NCI-H774 (cell line): ENCODE results near the gene FAM111B.
"Not testable (repeated sequence)": the region's sequence is repeated elsewhere in the genome, so short reads cannot be mapped to it uniquely, and the experiment has no call there.

Experiments
- DNase-seq: peaks from one replicate; lab custom pipeline; 2025; lab: John Stamatoyannopoulos, UW

The FAM111B gene

DNA sequence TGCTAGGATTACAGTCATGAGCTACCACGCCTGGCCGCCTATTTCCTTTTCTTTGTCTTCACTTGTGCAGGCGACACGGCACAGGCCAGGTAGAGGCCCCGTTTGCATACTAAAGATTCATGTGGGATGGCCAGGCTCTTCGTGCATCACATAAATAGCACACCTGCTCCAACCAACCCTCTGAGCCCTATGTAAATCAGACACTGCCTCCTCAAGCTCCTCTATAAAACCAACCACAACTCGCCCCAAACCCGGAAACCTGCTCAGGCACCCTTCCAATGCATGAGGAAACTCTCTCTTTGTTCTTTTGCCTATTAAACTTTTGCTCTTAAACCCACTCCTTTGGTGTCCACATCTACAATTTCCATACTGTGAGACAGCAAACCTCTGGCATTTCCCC lies 9.1 kb upstream of the FAM111B start:
- not testable (repeated sequence) for DNase-seq

GRCh38 chr11:59102259-59102765 lies 4.7 kb upstream of the FAM111B start:
- DNase-seq, result no peak

DNA sequence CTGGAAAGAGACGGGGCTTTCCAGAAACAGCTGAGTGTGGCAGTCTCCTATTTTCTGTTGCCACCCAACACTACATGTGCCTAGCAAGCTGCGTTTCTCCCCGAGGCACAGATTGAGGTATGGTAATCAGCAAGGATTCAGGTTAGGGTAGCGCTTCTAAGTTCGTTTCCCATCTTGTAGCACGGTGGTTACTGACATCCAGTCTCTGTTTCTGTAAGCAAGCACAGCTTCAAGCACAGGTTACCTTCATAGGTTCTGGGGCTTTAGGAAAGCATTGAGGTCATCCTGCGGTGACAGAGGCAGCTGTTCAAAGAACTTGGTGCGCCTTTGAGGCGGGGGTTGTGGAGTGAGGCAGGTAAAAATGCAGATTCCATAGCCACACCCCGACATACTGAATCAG lies 684 bp downstream of the FAM111B start:
- not testable (repeated sequence) for DNase-seq

- DNase-seq, result no peak
Observed at GRCh38 chr11:59112494-59112893, 5.5 kb downstream of the FAM111B start.

DNA sequence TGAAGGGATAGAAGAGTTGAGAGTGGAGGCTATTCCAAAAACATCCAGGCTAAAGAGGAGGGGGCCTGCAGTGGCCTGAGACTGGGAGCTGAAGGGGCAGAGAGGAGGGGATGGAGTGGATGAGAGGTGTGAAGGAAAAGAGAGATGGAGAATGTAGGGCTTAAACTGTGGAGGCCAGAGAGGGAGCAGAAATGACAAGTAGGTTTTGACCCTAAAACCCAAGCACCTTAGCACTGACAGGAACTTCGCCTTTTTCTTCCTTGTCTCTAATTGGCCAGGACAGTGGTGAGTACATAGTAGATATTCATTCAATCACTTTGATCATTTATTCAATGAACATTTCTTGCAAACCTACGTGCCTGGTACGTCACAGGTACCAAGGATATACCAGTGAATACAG lies 7.3 kb downstream of the FAM111B start:
- DNase-seq, result no peak

- DNase-seq, result no peak
Observed at GRCh38 chr11:59115553-59115952, 8.5 kb downstream of the FAM111B start.

- DNase-seq, result no peak
Observed at GRCh38 chr11:59117774-59118173, 10.7 kb downstream of the FAM111B start.

- DNase-seq, result no peak
Observed at GRCh38 chr11:59119826-59120225, 12.8 kb downstream of the FAM111B start.

GRCh38 chr11:59135648-59136461 lies 28.8 kb downstream of the FAM111B start:
- DNase-seq, result no peak

DNA sequence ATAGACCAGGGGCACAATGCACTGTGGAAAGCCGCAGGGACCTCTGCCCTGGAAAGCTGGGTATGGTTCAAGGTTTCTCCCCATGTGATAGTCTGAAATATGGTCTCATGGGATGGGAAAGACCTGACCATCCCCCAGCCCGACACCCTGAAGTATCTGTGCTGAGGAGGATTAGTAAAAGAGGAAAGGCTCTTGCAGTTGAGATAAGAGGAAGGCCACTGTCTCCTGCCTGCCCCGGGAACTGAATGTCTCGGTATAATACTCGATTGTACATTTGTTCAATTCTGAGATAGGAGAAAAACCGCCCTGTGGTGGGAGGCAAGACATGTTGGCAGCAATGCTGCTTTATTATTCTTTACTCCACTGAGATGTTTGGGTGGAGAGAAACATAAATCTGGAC lies 29.5 kb downstream of the FAM111B start:
- DNase-seq, result not testable (repeated sequence)

- no peak for DNase-seq
Observed at GRCh38 chr11:59137190-59137589, 30.2 kb downstream of the FAM111B start.

DNA sequence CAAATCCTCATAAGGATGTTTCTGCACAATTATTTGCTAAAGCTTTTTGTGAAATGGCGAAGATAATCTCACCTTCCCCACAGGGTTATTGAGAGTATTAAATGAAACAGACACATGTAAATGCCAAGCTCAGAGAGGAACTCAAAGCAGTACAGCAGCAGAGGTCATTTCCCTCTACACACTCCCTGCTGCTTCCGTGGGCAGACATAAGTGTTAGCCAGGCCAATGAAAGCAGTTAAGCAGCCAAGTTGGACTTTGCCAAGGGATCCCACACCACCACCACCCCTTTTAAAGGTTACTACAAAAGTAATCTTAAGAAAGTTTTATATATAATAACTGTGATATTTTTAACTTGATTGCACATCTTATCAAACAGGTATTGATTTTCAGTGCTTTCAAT lies 31.6 kb downstream of the FAM111B start:
- no peak for DNase-seq

DNA sequence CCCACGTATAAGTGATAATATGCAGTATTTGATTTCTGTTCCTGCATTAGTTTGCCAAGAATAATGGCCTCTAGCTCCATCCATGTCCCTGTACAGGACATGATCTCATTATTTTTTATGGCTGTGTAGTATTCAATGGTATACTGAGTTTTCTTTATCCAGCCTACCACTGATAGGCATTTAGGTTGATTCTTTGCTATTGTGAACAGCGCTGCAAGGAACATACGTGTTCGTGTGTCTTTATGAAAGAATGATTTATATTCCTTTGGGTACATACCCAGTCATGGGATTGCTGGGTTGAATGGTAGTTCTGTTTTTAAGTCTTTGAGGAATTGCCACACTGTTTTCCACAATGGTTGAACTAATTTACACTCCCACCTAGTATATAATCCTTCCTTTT lies 34.2 kb downstream of the FAM111B start:
- no peak for DNase-seq

- no peak for DNase-seq
Observed at GRCh38 chr11:59141673-59142460, 34.8 kb downstream of the FAM111B start.

GRCh38 chr11:59142530-59143507 lies 35.8 kb downstream of the FAM111B start, which contains the start of gene FAM111A:
Gene FAM111A, plus strand, starts transcription at chr11:59142856. Its CDS starts 6,017 bp downstream, at chr11:59148873.
- DNase-seq, result peak; percentile 88

DNA sequence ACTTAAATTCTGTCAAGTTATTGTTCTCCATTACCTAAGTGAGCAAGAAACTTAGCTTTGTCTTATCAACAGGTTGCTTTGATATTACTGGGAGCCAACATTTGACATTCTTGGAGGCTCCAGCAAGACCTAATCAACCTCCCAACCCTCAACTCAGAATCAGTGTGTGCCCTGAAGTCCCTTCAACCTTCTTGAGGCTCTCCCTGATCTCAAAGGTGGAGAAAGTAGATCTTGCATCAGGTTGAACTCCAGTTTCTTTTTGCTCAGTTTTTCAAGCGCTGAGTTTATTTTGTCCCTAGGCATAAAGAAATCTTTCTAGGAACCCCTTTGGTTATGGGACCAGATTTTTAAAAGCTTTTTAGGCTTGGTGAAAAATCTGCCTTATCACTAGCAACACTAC lies 37.1 kb downstream of the FAM111B start:
- DNase-seq, result no peak

- DNase-seq, result peak; percentile 91
Observed at GRCh38 chr11:59144579-59145345, 37.7 kb downstream of the FAM111B start.

DNA sequence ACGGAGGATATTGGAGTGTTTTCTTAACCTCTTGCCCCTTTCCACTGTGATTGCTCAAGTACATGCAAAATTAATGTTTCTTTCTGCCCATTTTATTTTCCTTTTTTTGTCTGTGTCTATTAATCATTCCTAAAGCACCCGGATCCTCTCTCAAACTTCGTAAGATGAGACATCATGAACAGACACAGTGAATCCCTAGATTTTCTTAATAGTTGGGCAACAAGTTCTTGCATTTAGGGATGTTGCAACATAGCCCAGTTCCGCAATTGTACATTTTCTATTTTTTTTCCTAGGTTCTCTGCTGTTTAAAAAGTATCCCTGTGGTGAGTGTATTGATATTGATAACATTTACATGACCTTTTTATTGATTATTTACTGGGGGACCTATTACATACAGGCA lies 38.5 kb downstream of the FAM111B start:
- no peak for DNase-seq

DNA sequence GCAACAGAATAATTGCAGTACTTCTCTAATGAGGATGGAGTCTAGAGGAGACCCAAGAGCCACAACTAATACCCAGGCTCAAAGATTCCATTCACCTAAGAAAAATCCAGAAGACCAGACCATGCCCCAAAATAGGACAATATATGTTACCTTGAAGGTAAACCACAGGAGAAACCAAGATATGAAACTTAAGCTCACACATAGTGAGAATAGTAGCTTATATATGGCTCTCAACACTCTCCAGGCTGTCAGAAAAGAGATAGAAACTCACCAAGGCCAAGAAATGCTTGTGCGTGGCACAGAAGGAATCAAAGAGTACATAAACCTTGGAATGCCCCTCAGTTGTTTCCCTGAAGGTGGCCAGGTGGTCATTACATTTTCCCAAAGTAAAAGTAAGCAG lies 44.7 kb downstream of the FAM111B start:
- no peak for DNase-seq

- DNase-seq, result no peak
Observed at GRCh38 chr11:59152312-59152951, 45.4 kb downstream of the FAM111B start.
